B cell (primary cell): Measurements from ENCODE around the gene PREX1. TPM values are rescaled to one million over a fixed set of nuclear protein-coding genes. Genes with fewer than 3 reads are reported as not detected.
A peak's percentile ranks its signal among the peaks of the same experiment; 100 is the strongest.

Source experiments
- ATAC-seq: fragments of 200-7000 bp; cut with Tn5 transposase; one replicate; pipeline ENCODE4 v1.10.0; 2021; ENCODE audit warnings: low read depth, mild to moderate bottlenecking, moderate number of reproducible peaks, moderate library complexity
- CTCF ChIA-PET: fragments of 350-600 bp; sonication (Branson Sonifier 250); formaldehyde crosslinking; loops from one replicate; lab custom pipeline; 2021; ENCODE audit warnings: antibody characterized with exemption, inconsistent platforms; lab: Charles Lee
- POLR2A ChIA-PET: fragments of 350-600 bp; sonication (Branson Sonifier 250); formaldehyde crosslinking; loops from one replicate; lab custom pipeline; 2021; ENCODE audit warnings: antibody characterized with exemption; lab: Charles Lee
- DNase-seq: peaks from one replicate; pipeline ENCODE4 v3.0.0; 2013
- H2AFZ ChIP-seq: 2 replicates; pipeline ENCODE4 v1.6.1; 2012; ENCODE audit warnings: mild to moderate bottlenecking, low read depth, low read length; ENCODE audit not compliant: insufficient read depth, poor library complexity, severe bottlenecking
- H3K27ac ChIP-seq, 2 donors: 1 replicate in 1 of 2; 2 replicates in 1 of 2; pipeline ENCODE4 v1.5.1; 2012 to 2013; ENCODE audit warnings: low read length in 2 of 2, mild to moderate bottlenecking in 2 of 2, moderate library complexity in 1 of 2
- H3K27me3 ChIP-seq, 4 experiments: fragments of 200-600 bp in 1 of 4; sonication (generic) in 1 of 4; replicated peaks in 1 of 4; 1 replicate in 2 of 4; 2 replicates in 2 of 4; pipeline versions ENCODE4 v1.6.1 to v1.7.0; 2013 to 2016; ENCODE audit warnings: low read length in 3 of 4, mild to moderate bottlenecking in 2 of 4, mixed read lengths in 1 of 4, moderate library complexity in 1 of 4; ENCODE audit not compliant: insufficient read depth in 4 of 4, control insufficient read depth in 3 of 4; ENCODE audit errors: control extremely low read depth in 1 of 4
- H3K36me3 ChIP-seq, 2 experiments: replicated peaks in 1 of 2; 1 replicate in 1 of 2; 2 replicates in 1 of 2; pipeline versions ENCODE4 v1.6.1 to v1.7.1; 2013; ENCODE audit warnings: low read length in 1 of 2; ENCODE audit not compliant: insufficient read depth in 2 of 2, control insufficient read depth in 1 of 2; ENCODE audit errors: control extremely low read depth in 1 of 2, extremely low read depth in 1 of 2
- H3K4me1 ChIP-seq, 2 donors: fragments of 200-600 bp in 1 of 2; sonication (generic) in 1 of 2; 1 replicate in 1 of 2; 2 replicates in 1 of 2; pipeline versions ENCODE4 v1.5.1 to v1.6.1; 2013 to 2017; ENCODE audit warnings: low read length in 2 of 2; ENCODE audit not compliant: control insufficient read depth in 2 of 2, insufficient read depth in 2 of 2
- H3K4me2 ChIP-seq: replicated peaks from 2 replicates; pipeline ENCODE3; 2012; ENCODE audit warnings: mild to moderate bottlenecking, low read depth, low read length; ENCODE audit not compliant: poor library complexity, severe bottlenecking
- H3K4me3 ChIP-seq, 5 experiments: fragments of 200-600 bp in 1 of 5; sonication (generic) in 1 of 5; 1 replicate in 3 of 5; 2 replicates in 2 of 5; pipeline versions ENCODE4 v1.5.1 to v1.7.0; 2011 to 2016; ENCODE audit warnings: low read length in 4 of 5, mild to moderate bottlenecking in 4 of 5, low read depth in 2 of 5, control low read depth in 1 of 5, moderate library complexity in 1 of 5; ENCODE audit not compliant: insufficient read depth in 1 of 5; ENCODE audit errors: control extremely low read depth in 1 of 5, extremely low read depth in 1 of 5
- H3K79me2 ChIP-seq: fragments of 200-600 bp; sonication (generic); one replicate; pipeline ENCODE4 v1.6.0; 2016; ENCODE audit warnings: low read length; ENCODE audit not compliant: control insufficient read depth, insufficient read depth
- H3K9ac ChIP-seq: fragments of 200-600 bp; sonication (generic); 2 replicates; pipeline ENCODE4 v1.6.1; 2017; ENCODE audit warnings: mild to moderate bottlenecking, low read length, moderate library complexity
- H3K9me3 ChIP-seq, 3 donors: one replicate each; pipeline versions ENCODE4 v1.6.1 to v1.7.1; 2013; ENCODE audit warnings: low read length in 2 of 3; ENCODE audit not compliant: control insufficient read depth in 2 of 3, insufficient read depth in 1 of 3; ENCODE audit errors: control extremely low read depth in 1 of 3
- H4K20me1 ChIP-seq: 2 replicates; pipeline ENCODE4 v1.6.0; 2012; ENCODE audit warnings: mild to moderate bottlenecking, low read length; ENCODE audit not compliant: insufficient read depth, control insufficient read depth, poor library complexity, severe bottlenecking
- H3K27ac Mint-ChIP-seq: one replicate; pipeline ENCODE4 v1.8.0; 2021; ENCODE audit warnings: mixed read lengths
- H3K27me3 Mint-ChIP-seq: one replicate; pipeline ENCODE4 v1.8.0; 2021; ENCODE audit warnings: mixed read lengths
- H3K4me1 Mint-ChIP-seq: one replicate; pipeline ENCODE4 v1.8.0; 2021; ENCODE audit warnings: mixed read lengths
- H3K4me3 Mint-ChIP-seq: one replicate; pipeline ENCODE4 v1.8.0; 2021; ENCODE audit warnings: mixed read lengths
- H3K9me3 Mint-ChIP-seq: one replicate; pipeline ENCODE4 v1.8.0; 2022; ENCODE audit warnings: mixed read lengths; ENCODE audit not compliant: insufficient read depth
- EZH2 ChIP-seq: IDR thresholded peaks from 2 replicates; pipeline ENCODE4 v1.6.1; 2012; ENCODE audit warnings: borderline replicate concordance, low read depth, mild to moderate bottlenecking, moderate library complexity, low read length; ENCODE audit not compliant: insufficient read depth, poor library complexity, severe bottlenecking
- WGBS: methylation state at CpG from one replicate; pipeline ENCODE4 v1.1.5; 2013; ENCODE audit warnings: missing lambda C conversion rate; ENCODE audit not compliant: insufficient coverage; 5-methylcytosine and 5-hydroxymethylcytosine counted together
- intact Hi-C: fragments of 100-400 bp; cut with micrococcal nuclease; formaldehyde crosslinking; loops from one replicate; pipeline ENCODE4 v1.10.0; 2022
- polyA plus RNA-seq: library from polyadenylated mRNA; depleted of rRNA; stranded (reverse); fragments of >200 nt; gene quantifications from 2 replicates; pipeline ENCODE4 v1.2.3, GENCODE V29; 2012
- total RNA-seq, 2 donors: library from RNA; stranded (reverse); fragments of 120-200 nt in 1 of 2; gene quantifications; 1 replicate in 1 of 2; 2 replicates in 1 of 2; pipeline versions ENCODE4 v1.2.3 to v1.2.4, GENCODE V29; 2013 to 2022
- TF ChIP-seq, protein P1 (sequence below): fragments of 200-600 bp; IDR thresholded peaks from one replicate; pipeline ENCODE4 v1.8.0; 2022; ENCODE audit warnings: antibody characterized with exemption, mild to moderate bottlenecking

Gene PREX1
- total and polyA plus RNA-seq, 2 donors (not counting 1 experiment from before 2014, with no cell fraction given): 79.1 to 99.4 TPM

GRCh38 chr20:48695255-48695654 is 132.5 kb downstream of the PREX1 start:
- no peak for TF ChIP-seq EZH2
- TF ChIP-seq, protein P1, sequence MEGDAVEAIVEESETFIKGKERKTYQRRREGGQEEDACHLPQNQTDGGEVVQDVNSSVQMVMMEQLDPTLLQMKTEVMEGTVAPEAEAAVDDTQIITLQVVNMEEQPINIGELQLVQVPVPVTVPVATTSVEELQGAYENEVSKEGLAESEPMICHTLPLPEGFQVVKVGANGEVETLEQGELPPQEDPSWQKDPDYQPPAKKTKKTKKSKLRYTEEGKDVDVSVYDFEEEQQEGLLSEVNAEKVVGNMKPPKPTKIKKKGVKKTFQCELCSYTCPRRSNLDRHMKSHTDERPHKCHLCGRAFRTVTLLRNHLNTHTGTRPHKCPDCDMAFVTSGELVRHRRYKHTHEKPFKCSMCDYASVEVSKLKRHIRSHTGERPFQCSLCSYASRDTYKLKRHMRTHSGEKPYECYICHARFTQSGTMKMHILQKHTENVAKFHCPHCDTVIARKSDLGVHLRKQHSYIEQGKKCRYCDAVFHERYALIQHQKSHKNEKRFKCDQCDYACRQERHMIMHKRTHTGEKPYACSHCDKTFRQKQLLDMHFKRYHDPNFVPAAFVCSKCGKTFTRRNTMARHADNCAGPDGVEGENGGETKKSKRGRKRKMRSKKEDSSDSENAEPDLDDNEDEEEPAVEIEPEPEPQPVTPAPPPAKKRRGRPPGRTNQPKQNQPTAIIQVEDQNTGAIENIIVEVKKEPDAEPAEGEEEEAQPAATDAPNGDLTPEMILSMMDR: no peak
- no peak overlapping the region for H3K4me2 ChIP-seq
- H3K79me2 ChIP-seq: peaks cover 26% of the 10 kb centered on the region
- no peak overlapping the region for H3K4me3 Mint-ChIP-seq
- H3K9me3 ChIP-seq: no peaks in the 10 kb centered on the region
- intact Hi-C loops: no loop called here
- H3K27me3 Mint-ChIP-seq: no peaks in the 10 kb centered on the region
- H3K9ac ChIP-seq: no peak overlapping the region
- no peak overlapping the region for H3K27ac Mint-ChIP-seq
- H3K9me3 Mint-ChIP-seq: no peaks in the 10 kb centered on the region
- ATAC-seq: no peak
- peaks cover 52% of the 10 kb centered on the region for H4K20me1 ChIP-seq
- H3K36me3 ChIP-seq: peaks cover 12 to 90% of the 10 kb centered on the region in 2 experiments
- H3K27me3 ChIP-seq: no peaks in the 10 kb centered on the region
- POLR2A ChIA-PET: no interaction called here
- no peak overlapping the region for H3K27ac ChIP-seq
- DNase-seq: no peak
- H3K4me1 ChIP-seq: no peaks in the 10 kb centered on the region
- no peak overlapping the region for H2AFZ ChIP-seq
- WGBS: 100% methylated on average over 1 of the region's 2 CpGs
- H3K4me3 ChIP-seq: no peak overlapping the region
- H3K4me1 Mint-ChIP-seq: peaks cover 2% of the 10 kb centered on the region
- CTCF ChIA-PET: interaction anchor here (0.6 to 1.2 kb wide), 3 partner anchors 16 to 1374 kb away, joined by 3 read pairs; no protein-coding TSS in a partner anchor

DNA sequence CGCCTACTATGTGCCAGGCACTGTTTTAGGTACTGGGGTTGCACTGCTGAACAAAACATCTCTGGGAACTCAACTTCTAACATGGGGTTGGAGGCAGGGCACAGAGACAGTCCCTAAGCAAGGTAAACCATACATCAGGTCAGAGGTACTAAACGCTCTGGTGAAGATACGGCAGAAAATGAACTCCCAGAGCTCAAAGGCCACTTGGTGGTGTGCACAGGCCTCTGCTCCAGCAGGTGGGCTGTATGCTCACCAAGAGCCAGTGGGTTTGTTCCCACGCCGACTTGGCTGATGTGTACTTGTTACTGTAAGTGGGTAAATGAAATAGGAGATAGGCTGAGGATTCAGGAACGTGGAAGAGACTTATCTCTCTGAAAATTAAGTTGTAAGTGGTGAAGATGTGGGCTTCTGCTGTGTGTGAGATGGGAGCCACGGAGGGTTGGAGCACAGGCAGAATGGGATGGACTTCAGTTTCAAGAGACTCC is 133.4 kb downstream of the PREX1 start:
- Histone ChIP-seq H2AFZ (no peak overlapping the region), H3K36me3 (peaks cover 7 to 90% of the 10 kb centered on the region in 2 experiments), H3K79me2 (peaks cover 24% of the 10 kb centered on the region), H4K20me1 (peaks cover 45% of the 10 kb centered on the region), H3K4me3 (no peak overlapping the region), H3K27me3 (no peaks in the 10 kb centered on the region), H3K4me2 (no peak overlapping the region), H3K9ac (no peak overlapping the region), H3K4me1 (no peaks in the 10 kb centered on the region), H3K27ac (no peak overlapping the region), H3K9me3 (no peaks in the 10 kb centered on the region)
- no peaks in the 10 kb centered on the region for H3K9me3 Mint-ChIP-seq
- H3K27ac Mint-ChIP-seq: peak overlapping the region; percentile 51
- TF ChIP-seq, protein P1: no peak
- TF ChIP-seq EZH2: no peak
- ChIA-PET CTCF (interaction anchor here (1.2 kb wide), 1 partner anchor 211 kb away, joined by 3 read pairs; no protein-coding TSS in a partner anchor), POLR2A (no interaction called here)
- no peak for ATAC-seq
- no peaks in the 10 kb centered on the region for H3K4me1 Mint-ChIP-seq
- H3K27me3 Mint-ChIP-seq: no peaks in the 10 kb centered on the region
- no peak overlapping the region for H3K4me3 Mint-ChIP-seq
- intact Hi-C loops: no loop called here
- no peak for DNase-seq
- WGBS: 95% methylated on average over 7 of the region's 7 CpGs
